GM18873 (cell line): ENCODE measurements around the gene VWA5A.
"Not testable (repeated sequence)": the region's sequence is repeated elsewhere in the genome, so short reads cannot be mapped to it uniquely, and the experiment has no call there.

Source experiments
- ATAC-seq: cut with Tn5 transposase; IDR thresholded peaks from one replicate; pipeline ENCODE4 v1.9.1; 2021; ENCODE audit warnings: mild to moderate bottlenecking, moderate library complexity, moderate number of reproducible peaks; ENCODE audit not compliant: unreplicated experiment, low FRiP score

The VWA5A gene

GRCh38 chr11:124093330-124093729, 21.9 kb upstream of the VWA5A start:
- no peak for ATAC-seq

DNA sequence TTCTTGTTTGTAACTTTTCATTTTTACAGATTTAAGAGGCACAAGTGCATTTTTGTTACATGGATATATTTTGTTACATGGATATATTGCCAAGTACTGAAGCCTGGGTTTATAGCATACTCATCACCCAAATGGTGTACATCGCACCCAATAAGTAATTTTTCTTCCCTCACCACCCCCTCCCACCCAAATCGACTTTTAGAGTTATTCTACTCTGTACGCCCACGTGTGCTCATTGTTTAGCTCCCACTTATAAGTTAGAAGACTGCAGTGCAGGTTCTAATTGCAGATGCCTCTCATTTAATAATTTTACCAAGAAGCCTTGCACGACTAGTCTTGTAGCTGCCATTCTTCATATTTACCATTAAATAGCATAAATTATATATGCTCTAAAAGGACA, 20.5 kb upstream of the VWA5A start:
- no peak for ATAC-seq

GRCh38 chr11:124096364-124096763, 18.9 kb upstream of the VWA5A start:
- no peak for ATAC-seq

- no peak for ATAC-seq
These were observed 17.1 kb upstream of the VWA5A start for GRCh38 chr11:124098141-124098540.

DNA sequence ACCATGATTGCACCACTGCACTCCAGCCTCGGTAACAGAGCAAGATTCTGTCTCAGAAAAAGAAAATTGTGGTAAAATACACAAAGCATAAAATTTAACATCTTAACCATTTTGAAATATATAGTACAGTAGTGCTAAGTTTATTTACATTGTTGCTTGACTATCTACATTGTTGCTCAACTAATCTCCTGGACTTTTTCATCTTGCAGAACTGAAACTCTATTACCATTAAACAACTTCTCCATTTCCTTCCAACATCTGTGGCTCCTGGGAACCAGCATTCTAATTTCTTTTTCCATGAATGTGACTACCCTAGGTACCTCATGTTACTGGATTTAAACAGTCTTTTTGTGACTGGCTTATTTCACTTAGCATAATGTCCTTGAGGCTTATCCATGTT, 13.5 kb upstream of the VWA5A start:
- ATAC-seq = no peak

- no peak for ATAC-seq
These were observed 7.1 kb upstream of the VWA5A start for GRCh38 chr11:124108156-124108555.

DNA sequence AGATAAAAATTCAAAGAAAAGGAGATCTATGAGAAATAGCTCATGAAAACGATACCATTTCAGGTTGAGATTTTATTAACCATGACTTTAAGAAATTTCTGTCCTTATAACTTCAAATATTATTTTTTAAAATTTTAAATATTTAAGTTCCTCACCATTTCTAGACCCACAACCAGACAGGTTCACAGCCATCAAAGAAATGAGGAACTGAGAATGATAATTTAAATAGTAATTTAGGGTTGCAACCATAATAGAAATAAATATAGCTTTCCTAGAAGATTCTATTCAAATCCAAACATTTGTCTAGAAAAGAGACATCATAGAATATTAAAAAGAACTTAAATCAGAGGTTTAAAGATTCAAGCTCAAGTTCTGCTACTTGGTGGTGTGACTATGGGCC, 5.9 kb upstream of the VWA5A start:
- ATAC-seq = no peak

- no peak for ATAC-seq
These were observed 5.0 kb upstream of the VWA5A start for GRCh38 chr11:124110201-124110600.

DNA sequence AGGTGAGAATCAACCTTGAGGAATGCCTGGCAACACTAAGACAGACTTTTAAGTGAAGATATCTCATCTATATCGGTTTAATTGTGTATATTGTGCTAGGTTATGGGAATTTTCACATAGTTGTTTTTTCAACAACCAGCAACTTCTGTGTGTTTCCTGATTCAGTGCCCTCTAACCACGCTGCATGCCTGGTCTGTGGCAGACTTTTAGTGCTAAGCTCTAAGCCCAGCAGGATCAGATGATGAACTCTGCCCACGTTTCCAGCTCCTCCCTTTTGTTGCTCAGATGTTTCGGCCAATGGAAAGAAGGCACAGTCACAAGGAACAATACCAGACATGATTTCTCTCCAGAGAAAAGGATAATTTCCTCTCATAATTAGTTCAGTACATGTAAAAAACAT, 1.4 kb upstream of the VWA5A start:
- ATAC-seq = no peak

DNA sequence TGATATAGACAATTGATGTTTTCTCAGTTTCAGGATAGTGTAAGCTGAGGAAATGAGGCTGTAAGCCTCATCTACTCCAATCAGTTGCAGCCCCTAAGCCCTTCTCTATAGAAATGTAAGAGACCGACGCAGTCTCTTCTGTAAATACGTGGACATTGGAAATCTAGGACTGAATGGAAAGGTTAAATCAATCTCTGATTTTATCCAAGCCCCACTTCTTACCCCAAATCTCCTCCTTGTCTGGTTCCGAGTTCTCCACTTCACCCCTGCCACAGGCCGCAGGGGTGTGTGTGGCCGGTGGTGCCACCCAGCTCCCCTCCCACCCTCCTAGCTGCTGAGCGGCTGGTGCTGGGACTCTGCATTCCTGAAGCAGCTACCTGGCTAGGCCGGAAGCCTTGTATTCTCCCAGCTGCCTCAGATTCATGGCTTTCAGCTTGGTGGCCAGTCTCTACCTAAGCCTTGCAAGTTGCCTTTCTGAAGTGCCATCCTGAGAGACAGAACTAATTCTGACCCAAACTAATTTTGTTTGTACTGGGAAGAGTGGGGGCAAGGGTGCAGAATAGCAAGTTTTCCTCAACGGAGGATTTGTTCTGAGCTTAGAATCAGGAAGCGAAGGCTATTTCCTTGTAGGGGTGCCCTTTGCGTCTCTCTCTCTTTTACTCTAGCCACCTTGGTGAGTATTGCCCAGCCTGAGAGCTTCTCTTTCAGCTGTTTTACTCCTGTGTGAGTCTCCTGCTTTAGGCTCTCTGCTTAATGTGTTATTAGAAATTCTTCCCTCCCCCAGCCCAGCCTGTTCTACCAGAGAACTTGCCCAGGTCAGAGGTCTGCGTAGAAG, 749 bp downstream of the VWA5A start:
- no peak for ATAC-seq

DNA sequence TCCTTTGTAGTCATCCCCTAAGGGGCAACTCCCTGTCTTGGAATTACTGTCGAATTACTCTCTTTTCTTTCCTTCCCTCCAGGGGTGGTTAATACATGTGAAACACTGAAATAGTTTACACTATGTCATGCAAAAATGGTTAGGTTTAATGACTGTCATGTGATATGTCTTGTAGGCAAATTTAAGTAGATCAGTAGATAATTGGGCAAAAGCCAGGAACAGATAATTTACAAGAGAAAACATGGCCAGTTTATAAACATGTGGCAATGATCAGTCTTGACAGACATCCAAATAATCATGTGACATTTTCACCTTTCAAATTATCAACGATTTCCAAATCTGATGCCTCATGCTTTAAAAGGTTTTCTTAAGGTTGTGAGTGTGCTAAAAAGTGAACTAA, 3.9 kb downstream of the VWA5A start:
- no peak for ATAC-seq

DNA sequence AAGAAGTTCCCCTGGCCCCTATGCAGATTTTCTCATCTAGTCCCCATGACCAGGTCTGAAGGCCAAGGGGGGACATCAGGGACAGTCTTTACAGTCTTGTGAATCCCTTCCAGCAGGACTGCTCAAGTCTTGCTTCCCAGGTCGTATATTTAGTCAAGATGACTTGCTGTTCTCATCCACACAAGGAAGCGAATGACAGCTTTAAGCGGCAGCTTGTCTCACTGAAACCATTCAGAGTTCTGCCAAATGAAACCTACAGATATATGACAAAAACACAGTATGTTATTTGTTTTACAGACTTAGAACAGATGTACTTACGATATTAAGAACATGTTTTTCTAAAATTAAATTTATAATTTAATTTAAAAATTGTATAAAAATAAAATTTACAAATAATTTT, 5.6 kb downstream of the VWA5A start:
- ATAC-seq = no peak

DNA sequence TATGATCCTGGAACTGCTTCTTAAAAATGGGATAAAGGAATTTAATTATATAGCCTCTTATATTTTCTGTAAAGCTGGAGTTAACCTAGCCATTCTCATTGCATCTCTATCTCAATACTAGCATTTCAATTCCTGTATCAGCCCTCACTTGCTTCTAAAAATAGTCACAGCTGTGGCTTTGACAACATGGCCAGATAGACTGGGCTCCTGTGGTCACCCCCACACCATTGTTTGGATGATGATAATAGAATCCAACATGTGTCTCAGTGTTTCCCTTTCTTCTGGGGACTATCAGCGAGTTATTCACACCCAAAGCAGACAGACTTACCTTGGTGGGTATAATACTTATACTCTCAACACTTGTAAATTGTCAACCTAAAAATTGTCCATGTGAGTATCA, 6.9 kb downstream of the VWA5A start:
- ATAC-seq = no peak

- no peak for ATAC-seq
These were observed 8.4 kb downstream of the VWA5A start for GRCh38 chr11:124123622-124124021.

- ATAC-seq = not testable (repeated sequence)
These were observed 11.9 kb downstream of the VWA5A start for GRCh38 chr11:124127134-124127533.

DNA sequence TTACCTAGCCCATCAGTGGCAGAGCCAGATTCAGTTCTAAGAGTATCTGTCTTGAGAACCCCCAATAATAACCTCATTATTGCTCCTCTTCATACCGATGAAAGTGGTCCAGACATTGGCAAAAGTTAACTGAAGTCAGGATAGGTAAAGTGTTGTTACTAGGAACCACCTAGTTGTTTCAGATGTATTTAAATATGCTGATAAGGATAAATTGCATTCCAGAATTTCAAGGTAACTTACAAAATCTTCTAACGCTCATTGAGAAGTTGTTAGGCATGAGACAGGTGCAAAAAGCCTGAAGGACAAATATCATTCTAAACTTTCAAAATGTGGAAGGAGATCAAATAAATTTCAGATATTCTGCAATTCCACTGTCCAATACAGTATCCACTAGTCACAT, 27.8 kb downstream of the VWA5A start:
- no peak for ATAC-seq

GRCh38 chr11:124147951-124148350, 32.7 kb downstream of the VWA5A start:
- no peak for ATAC-seq

DNA sequence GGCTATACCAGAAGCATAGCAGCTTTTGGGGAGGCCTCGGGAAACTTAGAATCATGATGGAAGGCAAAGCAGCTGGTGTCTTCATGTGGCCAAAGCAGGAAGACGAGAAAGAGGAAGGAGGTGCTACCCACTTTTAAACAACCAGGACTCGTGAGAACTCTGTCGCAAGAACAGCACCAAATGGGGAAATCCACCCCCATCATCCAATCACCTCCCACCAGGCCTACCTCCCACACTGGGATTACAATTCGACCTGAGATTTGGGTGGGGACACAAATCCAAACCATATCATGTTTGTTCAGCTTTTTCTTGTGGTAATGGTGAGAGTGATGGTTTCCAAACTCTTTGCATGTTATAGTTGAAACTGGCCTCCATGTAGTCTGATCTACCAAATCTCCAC, 35.4 kb downstream of the VWA5A start:
- ATAC-seq = no peak

- ATAC-seq = no peak
These were observed 37.6 kb downstream of the VWA5A start for GRCh38 chr11:124152770-124153407.

DNA sequence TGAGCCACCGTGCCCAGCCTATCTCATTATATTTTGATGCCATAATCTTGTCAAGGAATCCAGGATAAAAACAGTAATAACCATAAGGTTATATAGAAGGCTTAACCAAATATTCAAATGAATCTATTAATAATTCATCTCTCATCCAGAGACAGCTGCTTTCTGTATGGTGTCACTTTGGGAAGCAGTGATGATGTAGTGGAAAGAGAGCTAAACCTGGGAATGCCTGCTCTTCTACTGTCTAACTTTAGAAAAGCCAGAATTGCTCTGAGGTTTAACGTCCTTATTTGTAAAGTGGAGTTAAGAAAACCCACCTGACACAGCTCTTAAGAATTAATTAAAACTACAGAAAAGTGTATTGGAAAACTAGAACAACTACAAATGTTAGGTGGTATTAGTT, 38.6 kb downstream of the VWA5A start:
- no peak for ATAC-seq

- no peak for ATAC-seq
These were observed 44.2 kb downstream of the VWA5A start for GRCh38 chr11:124159481-124159880.

DNA sequence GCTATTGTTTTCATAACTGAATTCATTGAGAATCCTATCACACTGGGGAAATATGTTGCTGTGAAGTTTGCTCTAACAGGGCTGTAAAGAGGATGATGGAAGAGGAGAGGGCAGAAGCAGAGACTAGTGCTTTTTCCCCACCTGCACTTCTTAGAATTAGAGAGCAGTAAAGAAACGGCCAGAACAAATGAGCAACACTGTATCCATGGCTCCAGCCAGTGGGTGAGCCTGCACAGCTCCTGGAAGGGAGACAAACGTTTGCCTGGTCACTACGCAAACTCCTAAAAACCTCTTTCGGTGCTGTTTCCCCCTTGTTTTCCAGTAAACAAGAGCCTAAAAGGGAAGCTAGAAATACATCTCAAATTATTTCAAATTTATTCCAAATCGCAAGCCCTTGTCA, 45.7 kb downstream of the VWA5A start:
- ATAC-seq = no peak
